A549 treated with ZK216348 at 1 μM for 4 hours (cell line): ENCODE results near the gene IFNK. TPM values are rescaled to one million over a fixed set of nuclear protein-coding genes. Genes with fewer than 3 reads are reported as not detected.

Experiments
- total RNA-seq: library from RNA; stranded (reverse); fragments of 200-300 nt; extraction: Qiagen RNA extraction; gene quantifications from 5 replicates; pipeline ENCODE4 v1.2.3, GENCODE V29; 2022; ENCODE audit warnings: low read depth

IFNK gene
- not detected in 5 replicates for total RNA-seq

GRCh38 chr9:27524236-27524635 is at the start of gene IFNK:
TSS of gene IFNK (plus strand) at chr9:27524290. CDS start at chr9:27524337, 47 bp downstream.

GRCh38 chr9:27529316-27530278 is 5.5 kb downstream of the IFNK start, which contains the start of gene MOB3B:
TSS of gene MOB3B (minus strand) at chr9:27529814. CDS start at chr9:27455550, 74,264 bp downstream.

GRCh38 chr9:27572918-27573633 is 49.0 kb downstream of the IFNK start, which contains the start of gene C9orf72:
TSS of gene C9orf72 (minus strand) at chr9:27573481. CDS start at chr9:27567120, 6,361 bp downstream.

Other genes with a start within 250 kb of the IFNK start
- not detected in 5 replicates for gene EQTN, start 227.1 kb upstream of the IFNK start, total RNA-seq
- gene MOB3B, start 5.5 kb downstream of the IFNK start, total RNA-seq: 6.9 to 11.2 TPM (median 9.3 TPM) in 5 replicates
- gene C9orf72, start 49.2 kb downstream of the IFNK start, total RNA-seq: 4.1 to 6.2 TPM (median 4.2 TPM) in 5 replicates